Measurements from ENCODE around the gene SLC16A12.
"Not testable (repeated sequence)": the region's sequence is repeated elsewhere in the genome, so short reads cannot be mapped to it uniquely, and the experiment has no call there.

The SLC16A12 gene

DNA sequence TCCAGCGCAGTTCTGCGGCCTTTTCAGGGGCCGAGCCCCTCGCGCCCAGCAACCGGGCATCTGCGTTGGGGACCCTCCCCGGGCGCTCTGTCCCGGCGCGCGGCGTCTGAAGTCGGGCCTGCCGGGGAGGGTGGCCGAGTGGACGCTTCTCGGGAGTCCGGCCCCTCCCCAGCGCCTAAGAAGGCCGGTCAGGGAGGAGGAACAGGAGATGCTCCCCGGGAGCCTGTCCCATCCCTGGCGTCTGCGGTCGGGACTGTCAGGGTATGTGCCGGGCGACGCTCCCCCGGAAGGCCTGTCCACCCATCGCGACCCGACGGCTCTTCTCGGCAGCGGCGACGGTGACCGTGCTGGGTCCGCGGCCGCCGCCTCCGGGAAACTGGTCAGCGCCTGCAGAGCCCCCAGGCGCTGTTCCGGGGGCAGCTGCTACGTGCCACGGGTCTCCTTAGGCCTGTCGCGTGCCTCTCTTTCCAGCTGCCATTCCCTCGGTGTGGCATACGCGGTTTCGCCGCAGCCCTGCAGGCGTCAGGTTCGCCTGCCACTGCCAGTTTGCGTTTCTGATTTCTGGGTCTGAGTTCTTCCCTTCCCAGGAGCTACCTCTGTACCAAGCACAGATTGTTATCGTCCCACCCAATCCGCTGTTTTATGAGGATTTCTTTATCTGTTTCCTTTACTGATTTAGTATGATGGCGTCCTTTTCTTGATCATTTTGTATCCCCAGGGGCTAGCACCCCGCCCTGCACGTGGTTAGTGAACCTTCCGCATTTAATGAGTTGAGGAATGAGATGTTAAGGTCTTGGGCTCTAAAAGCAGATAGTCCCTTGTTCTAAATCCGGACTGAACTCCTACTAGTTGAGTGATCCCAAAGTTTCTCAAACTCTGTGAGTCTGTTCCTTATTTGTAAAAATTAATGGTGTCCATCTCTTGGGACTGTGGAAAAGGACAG lies 120.2 kb downstream of the SLC16A12 start:
- no peak for DNase-seq

DNA sequence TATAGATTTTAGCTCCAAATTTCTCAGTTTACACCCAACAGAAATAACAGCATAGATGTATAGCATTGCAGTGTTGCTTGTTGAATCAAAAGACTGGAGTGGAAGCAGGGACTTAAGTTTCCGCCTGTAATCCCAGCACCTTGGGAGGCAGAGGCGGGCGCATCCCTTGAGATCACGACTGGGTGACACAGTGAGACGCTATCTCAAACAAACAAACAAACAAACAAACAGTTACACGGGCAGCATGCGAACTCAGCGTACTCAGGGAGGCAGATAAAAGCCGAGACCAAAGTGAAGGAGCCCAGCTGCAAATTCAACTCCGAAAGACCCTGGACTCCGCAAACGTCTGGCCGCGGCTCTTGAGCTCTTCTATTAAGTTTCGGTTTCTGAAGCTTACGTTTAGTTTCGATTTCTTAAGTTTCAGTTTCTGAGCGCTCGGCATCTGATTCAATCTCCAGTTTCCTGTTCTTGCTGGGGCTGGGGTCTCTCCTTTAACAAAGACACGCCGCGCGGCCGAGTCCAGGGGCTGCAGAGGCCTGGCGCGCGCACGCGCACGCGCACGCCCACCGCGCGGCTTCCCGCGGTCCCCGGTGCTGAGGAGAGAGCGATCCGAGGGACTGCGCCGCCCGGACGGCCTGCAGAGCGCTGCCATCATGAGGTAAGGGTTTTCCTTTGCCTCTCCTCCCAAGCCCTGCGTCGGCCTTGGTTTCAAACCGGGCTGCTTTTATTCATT lies 121.1 kb downstream of the SLC16A12 start, which contains the start of gene IFIT5:
TSS of gene IFIT5 (plus strand) at position 423 of the 733 bp plus-strand sequence. CDS start at position 654, 231 bp downstream.
- peak; percentile 0 for DNase-seq

DNA sequence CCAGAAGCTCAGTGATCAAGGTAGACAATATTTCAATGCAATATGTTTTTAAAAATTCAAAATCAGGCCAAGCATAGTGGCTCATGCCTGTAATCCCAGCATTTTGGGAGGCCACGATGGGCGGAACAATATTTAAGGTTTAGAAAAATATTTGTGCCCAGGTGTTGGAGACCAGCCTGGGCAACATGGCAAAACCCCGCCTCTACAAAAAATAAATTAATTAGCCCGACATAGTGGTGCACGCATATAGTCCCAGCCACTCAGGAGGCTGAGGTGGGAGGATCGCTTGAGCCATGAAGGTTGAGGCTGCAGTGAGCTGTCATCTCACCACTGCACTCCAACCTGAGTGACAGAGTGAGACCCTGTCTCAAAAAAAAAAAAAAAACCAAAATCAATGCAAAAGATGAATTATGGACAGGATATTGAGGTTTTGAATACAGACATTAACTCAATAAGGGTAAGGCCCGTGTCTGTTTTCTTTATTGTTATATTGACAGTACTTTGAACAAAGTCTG lies 121.9 kb downstream of the SLC16A12 start:
- DNase-seq, result no peak

DNA sequence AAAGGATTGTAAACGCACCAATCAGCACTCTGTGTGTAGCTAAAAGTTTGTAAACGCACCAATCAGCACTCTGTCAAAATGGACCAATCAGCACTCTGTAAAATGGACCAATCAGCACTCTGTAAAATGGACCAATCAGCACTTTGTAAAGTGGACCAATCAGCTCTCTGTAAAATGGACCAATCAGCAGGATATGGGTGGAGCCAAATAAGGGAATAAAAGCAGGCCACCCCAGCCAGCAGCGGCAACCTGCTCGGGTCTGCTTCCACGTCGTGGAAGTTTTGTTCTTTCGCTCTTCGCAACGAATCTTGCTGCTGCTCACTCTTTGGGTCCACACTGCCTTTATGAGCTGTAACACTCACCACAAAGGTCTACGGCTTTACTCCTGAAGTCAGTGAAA lies 123.1 kb downstream of the SLC16A12 start:
- not testable (repeated sequence) for DNase-seq

DNA sequence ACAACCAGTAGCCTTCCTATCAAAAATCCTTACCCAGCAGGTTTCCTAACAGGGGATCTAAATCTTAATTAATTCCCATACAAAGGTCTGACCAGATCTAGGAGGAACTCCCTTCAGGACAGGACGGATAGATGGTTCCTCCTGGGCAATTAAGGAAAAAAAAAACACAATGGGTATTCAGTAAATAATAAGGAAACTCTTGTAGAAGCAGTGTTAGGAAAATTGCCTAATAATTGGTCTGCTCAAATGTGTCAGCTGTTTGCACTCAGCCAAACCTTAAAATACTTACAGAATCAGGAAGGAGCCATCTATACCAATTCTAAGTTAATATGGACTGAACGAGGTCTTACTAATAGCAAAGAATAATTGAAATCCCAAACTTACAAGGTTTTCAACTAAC lies 124.3 kb downstream of the SLC16A12 start:
- not testable (repeated sequence) for DNase-seq

DNA sequence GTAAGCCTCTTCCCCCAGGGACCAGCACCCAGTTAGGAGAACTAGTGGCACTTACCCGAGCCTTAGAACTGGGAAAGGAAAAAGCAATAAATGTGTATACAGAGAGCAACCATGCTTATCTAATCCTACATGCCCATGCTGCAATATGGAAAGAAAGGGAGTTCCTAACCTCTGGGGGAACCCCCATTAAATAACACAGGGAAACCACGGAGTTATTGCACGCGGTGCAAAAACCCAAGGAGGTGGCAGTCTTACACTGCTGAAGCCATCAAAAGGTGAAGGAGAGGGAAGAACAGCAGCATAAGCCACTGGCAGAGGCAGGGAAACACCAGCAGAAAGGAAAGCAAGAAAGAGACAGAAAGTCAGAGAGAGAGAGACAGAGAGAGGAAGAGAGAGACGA lies 124.8 kb downstream of the SLC16A12 start:
- not testable (repeated sequence) for DNase-seq

DNA sequence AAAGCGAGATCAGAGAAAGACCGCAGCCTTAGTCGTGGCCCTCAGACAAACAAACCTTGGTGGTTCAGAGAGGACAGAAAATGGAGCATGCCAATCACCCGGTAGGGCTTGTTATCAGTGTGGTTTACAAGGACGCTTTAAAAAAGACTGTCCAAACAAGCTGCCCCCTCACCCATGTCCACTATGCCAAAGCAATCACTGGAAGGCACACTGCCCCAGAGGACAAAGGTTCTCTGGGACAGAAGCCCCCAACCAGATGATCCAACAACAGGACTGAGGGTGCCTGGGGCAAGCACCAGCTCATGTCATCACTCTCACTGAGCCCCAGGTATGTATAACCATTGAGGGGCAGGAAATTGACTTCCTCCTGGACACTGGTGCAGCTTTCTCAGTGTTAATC lies 126.1 kb downstream of the SLC16A12 start:
- not testable (repeated sequence) for DNase-seq

DNA sequence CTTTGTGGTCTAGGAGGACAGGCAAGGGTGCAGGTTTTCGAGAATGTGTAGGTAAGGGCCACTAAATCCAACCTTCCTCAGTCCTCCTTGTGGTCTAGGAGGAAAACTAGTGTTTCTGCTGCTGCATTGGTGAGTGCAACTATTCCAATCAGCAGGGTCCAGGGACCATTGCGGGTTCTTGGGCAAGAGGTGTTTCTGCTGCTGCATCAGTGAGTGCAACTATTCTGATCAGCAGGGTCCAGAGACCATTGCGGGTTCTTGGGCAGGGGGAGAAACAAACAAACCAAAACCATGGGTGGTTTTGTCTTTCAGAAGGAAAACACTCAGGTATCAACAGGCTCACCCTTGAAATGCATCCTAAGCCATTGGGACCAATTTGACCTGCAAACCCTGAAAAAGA lies 127.6 kb downstream of the SLC16A12 start:
- not testable (repeated sequence) for DNase-seq

DNA sequence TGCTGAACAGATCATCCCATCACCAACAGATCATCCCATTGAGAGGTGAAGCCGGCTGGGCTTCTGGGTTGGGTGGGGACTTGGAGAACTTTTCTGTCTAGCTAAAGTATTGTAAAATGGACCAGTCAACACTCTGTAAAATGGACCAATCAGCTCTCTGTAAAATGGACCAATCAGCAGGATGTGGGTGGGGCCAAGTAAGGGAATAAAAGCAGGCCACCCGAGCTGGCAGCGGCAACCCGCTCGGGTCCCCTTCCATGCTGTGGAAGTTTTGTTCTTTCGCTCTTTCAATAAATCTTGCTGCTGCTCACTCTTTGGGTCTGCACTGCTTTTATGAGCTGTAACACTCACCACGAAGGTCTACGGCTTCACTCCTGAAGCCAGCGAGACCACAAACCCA lies 129.2 kb downstream of the SLC16A12 start:
- DNase-seq, result not testable (repeated sequence)

DNA sequence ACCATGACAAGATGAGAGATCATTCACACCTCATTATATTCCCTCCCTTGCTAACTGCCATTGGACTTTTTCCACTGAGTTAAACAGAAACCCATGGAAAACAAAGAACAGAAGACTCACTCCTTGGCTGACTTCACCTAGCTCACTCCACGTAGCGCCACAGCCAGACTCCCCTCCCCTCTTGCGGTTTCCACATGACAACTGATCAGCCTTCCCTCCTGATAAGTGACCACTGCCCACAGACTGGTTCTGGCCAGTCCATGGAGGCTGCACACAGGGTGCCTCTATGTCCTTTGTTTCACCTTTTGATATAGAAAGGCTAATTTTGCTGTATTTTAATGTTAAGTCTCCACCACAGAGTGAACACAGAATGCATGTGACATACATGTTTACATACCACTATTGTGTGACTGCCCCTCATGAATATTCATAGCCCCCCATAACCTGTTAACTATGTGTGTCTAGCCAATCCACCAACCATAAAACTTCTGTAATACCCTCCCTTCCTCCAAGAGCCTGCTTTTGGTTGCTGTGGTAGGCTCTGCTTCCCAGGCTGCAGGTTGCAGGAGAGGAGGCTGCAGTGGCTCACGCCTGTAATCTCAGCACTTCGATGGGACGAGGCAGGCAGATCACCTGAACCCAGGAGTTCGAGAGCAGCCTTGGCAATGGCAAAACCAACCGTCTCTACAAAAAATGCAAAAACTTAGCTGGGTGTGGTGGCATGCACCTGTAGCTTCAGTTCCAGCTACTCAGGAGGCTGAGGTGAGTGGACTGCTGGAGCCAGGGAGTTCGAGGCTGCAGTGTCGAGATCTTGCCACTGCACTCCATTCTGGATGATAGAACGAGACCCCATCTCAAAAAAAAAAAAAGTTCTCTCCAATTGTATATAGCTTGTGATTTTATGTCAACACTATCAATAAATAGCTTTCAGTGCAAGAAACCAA lies 131.0 kb downstream of the SLC16A12 start:
- no peak for DNase-seq

DNA sequence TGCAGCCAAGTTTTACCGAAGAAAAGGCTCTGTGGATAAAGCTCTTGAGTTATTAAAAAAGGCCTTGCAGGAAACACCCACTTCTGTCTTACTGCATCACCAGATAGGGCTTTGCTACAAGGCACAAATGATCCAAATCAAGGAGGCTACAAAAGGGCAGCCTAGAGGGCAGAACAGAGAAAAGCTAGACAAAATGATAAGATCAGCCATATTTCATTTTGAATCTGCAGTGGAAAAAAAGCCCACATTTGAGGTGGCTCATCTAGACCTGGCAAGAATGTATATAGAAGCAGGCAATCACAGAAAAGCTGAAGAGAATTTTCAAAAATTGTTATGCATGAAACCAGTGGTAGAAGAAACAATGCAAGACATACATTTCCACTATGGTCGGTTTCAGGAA lies 132.4 kb downstream of the SLC16A12 start:
- DNase-seq, result no peak

DNA sequence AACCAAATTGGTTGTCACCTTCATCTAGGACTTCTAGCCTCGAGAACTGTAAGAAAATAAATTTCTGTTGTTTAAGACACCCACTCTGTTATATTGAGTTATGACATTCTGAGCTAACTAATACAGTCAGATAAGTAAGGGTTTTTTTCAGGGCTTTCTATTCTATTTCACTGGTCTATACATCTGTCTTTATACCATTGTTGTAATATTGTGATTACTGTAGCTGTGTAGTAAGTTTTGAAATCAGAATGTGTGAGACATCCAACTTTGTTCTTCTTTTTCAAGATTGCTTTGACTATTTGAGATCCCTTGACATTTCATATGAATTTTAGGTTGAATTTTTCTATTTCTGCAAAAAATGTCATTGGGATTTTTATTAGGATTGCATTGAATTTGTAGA lies 135.4 kb downstream of the SLC16A12 start:
- DNase-seq, result no peak

DNA sequence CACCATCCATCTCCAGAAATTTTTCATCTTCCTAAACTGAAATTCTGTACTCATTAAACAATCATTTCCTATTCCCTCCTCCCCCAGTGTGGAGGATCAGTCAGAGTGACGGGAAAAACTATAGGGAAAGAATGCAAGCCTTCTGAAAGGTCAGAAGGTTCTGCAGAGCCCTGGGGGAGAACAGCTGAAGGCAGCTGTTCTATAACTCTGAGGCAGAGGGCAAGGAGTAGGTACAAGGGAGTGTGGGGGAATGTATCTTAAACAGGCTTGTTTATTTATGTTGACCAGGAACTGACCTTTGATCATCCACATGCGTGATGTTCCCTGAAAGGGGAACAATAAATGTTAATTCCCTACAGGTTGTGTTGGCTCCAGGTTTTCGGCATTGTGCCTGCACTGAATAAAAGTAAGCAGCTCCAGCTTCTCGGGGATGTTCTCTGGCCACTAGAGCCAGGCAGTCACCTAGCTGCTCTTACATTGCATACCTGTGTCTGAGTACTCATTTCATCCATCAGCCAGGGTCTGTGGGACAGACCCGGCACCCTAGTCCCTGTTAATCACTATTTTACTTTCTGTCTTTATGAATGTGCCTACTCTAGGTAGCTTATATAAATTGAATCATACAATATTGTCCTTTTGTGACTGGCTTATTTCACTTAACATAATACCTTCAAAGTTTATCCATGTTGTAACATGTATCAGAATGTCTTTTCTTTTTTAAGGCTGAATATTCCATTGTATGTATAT lies 137.2 kb downstream of the SLC16A12 start:
- DNase-seq, result no peak

DNA sequence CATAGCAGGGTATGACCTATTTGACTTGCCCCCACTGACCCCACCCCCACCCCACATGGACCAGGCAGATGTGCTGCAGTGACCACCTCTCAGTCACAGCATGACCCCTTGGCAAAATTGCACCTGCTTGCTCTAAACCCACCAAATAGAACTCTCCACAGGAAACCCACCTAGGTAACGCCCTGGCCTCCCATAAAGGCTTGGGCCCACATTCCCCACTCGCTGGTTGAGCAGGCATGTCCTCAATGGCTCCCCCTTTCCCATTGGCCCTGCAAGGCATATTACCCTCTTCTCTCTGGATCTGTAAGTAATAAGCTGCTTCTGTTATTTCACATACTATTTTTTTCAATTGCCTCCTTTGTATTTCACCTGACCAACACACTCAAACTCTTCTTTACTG lies 140.3 kb downstream of the SLC16A12 start:
- DNase-seq, result no peak

DNA sequence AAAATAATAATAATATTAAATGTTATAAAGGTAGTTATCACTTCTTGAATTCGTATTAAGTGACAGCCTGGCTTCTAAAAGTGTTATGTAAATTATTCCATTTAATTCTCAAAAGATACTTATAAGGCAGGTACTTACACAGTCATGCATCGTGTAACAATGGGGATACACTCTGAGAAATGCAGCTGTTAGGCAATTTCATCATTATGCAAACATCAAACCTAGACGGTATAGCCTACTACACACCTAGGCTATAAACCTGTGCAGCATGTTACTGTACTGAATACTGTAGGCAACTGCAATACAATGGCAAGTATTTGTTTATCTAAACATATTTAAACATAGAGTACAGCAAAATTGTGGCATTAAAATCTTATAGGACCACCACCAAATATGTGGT lies 141.5 kb downstream of the SLC16A12 start:
- DNase-seq, result no peak

DNA sequence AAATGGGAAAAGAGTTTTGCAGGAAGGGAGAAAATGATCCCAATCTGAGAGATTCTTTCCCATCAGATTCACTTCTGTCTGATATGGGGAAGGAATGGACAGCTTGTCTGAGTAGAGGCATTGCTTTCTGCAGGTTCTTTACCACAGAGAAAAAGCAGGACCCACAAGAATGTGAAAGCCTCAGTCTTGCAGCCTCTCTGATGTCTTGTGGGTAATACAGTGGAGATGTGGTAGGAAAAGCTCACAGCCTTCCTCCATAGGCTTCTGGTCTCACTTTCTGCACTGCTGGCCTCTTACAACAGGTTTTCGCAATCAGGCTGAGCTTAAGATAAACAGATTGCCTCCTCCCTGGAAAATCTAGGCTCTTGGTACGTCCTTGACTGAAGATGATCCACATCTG lies 142.4 kb downstream of the SLC16A12 start:
- DNase-seq, result no peak

DNA sequence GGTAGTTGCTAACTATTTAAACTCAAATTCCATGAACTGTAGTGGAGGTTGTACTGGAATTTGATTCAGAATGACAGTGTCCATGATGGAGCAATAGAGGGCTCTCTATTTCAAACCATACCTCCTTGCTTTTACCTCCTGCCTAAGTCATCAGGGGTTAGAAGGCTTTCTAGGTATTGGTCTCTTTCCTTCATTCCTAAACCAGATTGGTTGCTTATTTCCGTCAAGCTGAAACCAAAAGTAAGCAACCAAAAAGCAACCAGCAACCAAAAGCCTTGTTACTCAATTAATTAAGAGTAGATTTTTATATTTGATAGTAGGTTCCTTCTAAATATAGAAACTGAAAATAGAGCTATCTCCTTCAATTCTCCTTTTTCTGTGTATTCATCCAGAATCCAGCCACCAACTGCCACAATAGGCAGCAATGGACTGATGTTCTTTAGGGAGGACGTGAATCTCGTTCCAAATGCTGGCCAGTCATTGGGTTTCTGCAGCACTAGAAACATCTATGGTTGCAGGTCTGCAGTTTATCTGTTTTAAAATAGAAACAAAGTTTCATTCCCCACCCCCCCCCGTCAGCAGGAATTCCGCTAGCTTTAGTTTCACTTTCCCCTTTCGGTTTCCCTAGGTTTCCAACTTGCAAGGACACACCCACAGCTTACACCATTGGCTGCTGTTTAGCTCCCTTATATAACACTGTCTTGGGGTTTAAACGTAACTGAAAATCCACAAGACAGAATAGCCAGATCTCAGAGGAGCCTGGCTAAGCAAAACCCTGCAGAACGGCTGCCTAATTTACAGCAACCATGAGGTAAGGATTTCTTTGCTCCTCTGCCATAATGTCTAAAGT lies 143.3 kb downstream of the SLC16A12 start, which contains the start of gene IFIT1:
TSS of gene IFIT1 (plus strand) at position 717 of the 850 bp plus-strand sequence. CDS start at position 807, 90 bp downstream.
- no peak for DNase-seq

DNA sequence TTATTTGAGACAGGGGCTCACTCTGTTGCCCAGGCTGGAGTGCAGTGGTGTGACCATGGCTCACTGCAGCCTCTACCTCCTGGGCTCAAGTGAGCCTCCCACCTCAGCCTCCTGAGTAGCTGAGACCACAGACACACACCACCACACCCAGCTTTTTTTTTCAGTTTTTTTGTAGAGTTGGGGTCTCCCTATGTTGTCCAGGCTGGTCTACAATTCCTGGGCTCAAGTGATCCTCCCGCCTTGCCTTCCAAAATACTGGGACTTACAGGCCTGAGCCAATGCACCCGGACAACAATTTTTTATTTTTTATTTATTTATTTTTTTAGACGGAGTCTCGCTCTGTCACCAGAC lies 144.2 kb downstream of the SLC16A12 start:
- DNase-seq, result not testable (repeated sequence)

DNA sequence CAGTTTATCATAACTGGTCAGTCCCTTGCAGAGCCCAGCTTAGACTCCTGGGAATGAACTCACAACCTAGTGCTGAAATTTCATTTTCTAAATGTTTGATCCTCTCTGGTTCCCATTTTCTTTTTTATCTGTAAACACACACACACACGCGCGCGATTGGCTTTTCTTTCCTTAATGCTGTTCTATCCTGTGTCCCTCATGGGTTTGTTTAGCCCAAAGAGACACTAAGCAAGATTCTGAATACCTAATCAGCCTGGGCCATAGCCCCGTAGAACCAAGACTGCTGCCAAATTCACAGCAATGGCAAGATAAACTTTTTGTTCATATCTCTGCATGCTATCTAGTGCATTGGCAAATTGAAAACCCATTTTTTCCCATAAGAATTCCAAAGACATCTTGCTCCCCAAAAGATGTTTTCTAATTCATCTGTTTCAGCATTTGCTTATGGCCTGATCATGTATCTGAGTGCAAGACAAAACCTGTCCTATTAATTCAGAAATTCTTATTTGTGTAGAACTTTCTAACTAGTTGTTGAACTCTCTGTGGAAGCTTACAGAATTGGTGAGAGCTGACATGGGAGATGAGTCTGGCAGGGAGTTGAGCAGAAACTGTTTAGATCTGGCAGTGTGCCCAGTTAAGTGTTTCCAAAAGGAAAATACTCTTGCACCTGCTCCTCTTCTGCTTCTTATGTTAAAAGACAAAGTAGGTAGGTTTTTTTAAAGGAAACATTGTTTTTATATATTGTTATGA lies 144.7 kb downstream of the SLC16A12 start:
- no peak for DNase-seq

DNA sequence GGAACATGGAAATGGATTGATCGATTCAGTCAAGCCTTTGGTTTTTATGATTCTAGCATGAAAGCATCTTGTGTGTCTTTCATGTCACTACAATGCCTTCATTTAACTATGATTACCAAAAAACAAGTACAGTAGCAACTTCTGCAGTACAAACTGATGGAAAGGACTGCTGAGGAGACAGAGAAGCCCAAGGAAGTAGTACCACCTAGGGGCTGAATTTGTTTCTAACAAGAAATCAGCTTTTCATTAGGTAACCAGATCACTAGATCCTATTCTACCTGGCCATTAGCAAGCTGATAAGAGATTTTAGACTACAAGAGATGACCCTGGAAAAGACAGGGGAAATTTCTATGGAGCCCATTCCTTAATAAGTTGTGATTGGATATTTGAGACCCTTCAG lies 146.1 kb downstream of the SLC16A12 start:
- DNase-seq, result no peak

Measured in NCI-H524 treated with DMSO at 0.1 percent for 48 hours (cell line).